KMS-11 (cell line): ENCODE measurements around the gene COPZ1.

Experiments used
- H2AFZ ChIP-seq: fragments of 200-600 bp; sonication (generic); 2 replicates; pipeline ENCODE4 v1.6.1; 2016; ENCODE audit warnings: antibody characterized with exemption, mixed run types, low read depth
- H3K27ac ChIP-seq: fragments of 200-600 bp; sonication (generic); 2 replicates; pipeline ENCODE4 v1.6.1; 2016; ENCODE audit warnings: mild to moderate bottlenecking, mixed run types
- H3K27me3 ChIP-seq: fragments of 200-600 bp; sonication (generic); 2 replicates; pipeline ENCODE4 v1.6.1; 2017; ENCODE audit warnings: mild to moderate bottlenecking, low read depth, mixed run types, moderate library complexity; ENCODE audit not compliant: insufficient read depth
- H3K36me3 ChIP-seq: fragments of 200-600 bp; sonication (generic); 2 replicates; pipeline ENCODE4 v1.6.1; 2017; ENCODE audit warnings: mild to moderate bottlenecking, mixed run types; ENCODE audit not compliant: insufficient read depth
- H3K4me1 ChIP-seq: fragments of 200-600 bp; sonication (generic); 2 replicates; pipeline ENCODE4 v1.6.1; 2016; ENCODE audit warnings: mild to moderate bottlenecking, low read depth, mixed run types; ENCODE audit not compliant: poor library complexity, severe bottlenecking
- H3K4me2 ChIP-seq: fragments of 200-600 bp; sonication (generic); 2 replicates; pipeline ENCODE4 v1.7.0; 2016; ENCODE audit warnings: mild to moderate bottlenecking, mixed run types
- H3K4me3 ChIP-seq: fragments of 200-600 bp; sonication (generic); IDR thresholded peaks from 2 replicates; pipeline ENCODE4 v1.6.1; 2017; ENCODE audit warnings: low read depth, low read length, mixed read lengths; ENCODE audit not compliant: insufficient read depth
- H3K79me2 ChIP-seq: fragments of 200-600 bp; sonication (generic); 2 replicates; pipeline ENCODE4 v1.6.1; 2016; ENCODE audit warnings: low read depth, mixed run types; ENCODE audit not compliant: insufficient read depth
- H3K9ac ChIP-seq: fragments of 200-600 bp; sonication (generic); 2 replicates; pipeline ENCODE4 v1.6.1; 2016; ENCODE audit warnings: mild to moderate bottlenecking, mixed run types
- H4K20me1 ChIP-seq: fragments of 200-600 bp; sonication (generic); 2 replicates; pipeline ENCODE4 v1.6.1; 2016; ENCODE audit warnings: mild to moderate bottlenecking, mixed run types; ENCODE audit not compliant: insufficient read depth
- CTCF ChIP-seq: fragments of 200-600 bp; sonication (generic); conservative IDR thresholded peaks from 2 replicates; pipeline ENCODE4 v1.6.1; 2017; ENCODE audit warnings: low read depth, mild to moderate bottlenecking, antibody characterized with exemption, low read length, moderate library complexity, mixed read lengths

Gene COPZ1

GRCh38 chr12:54300732-54301427 is 24.1 kb upstream of the COPZ1 start, which contains the start of gene NFE2:
NFE2 (minus strand) TSS chr12:54301015; CDS start chr12:54295248, 5,767 bp downstream.
- Histone ChIP-seq H4K20me1 (no peaks in the 10 kb centered on the region), H3K4me3 (no peak within 1 kb of the TSS), H3K4me1 (peaks cover 9% of the 10 kb centered on the region), H3K27me3 (peaks cover 40% of the 10 kb centered on the region), H3K4me2 (peak within 1 kb of the TSS; percentile 53), H3K9ac (no peak within 1 kb of the TSS), H3K79me2 (no peaks in the 10 kb centered on the region), H3K27ac (no peak within 1 kb of the TSS), H2AFZ (peak within 1 kb of the TSS; percentile 35), H3K36me3 (no peaks in the 10 kb centered on the region)
- TF ChIP-seq CTCF: no peak

- no peak for TF ChIP-seq CTCF
- no peak overlapping the region for H3K9ac ChIP-seq
- no peak overlapping the region; the same call in 1 of the 2 replicates for H3K4me2 ChIP-seq
- peaks cover 40% of the 10 kb centered on the region for H3K27me3 ChIP-seq
- no peaks in the 10 kb centered on the region for H4K20me1 ChIP-seq
- H3K79me2 ChIP-seq: no peaks in the 10 kb centered on the region
- no peak overlapping the region for H3K27ac ChIP-seq
- H3K36me3 ChIP-seq: no peaks in the 10 kb centered on the region
- peaks cover 9% of the 10 kb centered on the region for H3K4me1 ChIP-seq
- no peak overlapping the region; the same call in 1 of the 2 replicates for H2AFZ ChIP-seq
- no peak overlapping the region for H3K4me3 ChIP-seq
Observed at GRCh38 chr12:54301428-54302048, 23.4 kb upstream of the COPZ1 start.

- Histone ChIP-seq H3K4me1 (peaks cover 9% of the 10 kb centered on the region), H4K20me1 (no peaks in the 10 kb centered on the region), H3K9ac (no peak overlapping the region), H3K4me2 (no peak overlapping the region), H3K36me3 (no peaks in the 10 kb centered on the region), H3K79me2 (no peaks in the 10 kb centered on the region), H3K27me3 (peaks cover 40% of the 10 kb centered on the region), H3K4me3 (no peak overlapping the region), H2AFZ (no peak overlapping the region), H3K27ac (no peak overlapping the region)
- no peak for TF ChIP-seq CTCF
Observed at GRCh38 chr12:54303640-54304039, 21.3 kb upstream of the COPZ1 start.

GRCh38 chr12:54304187-54304810 is 20.6 kb upstream of the COPZ1 start:
- H3K27me3 ChIP-seq: peaks cover 36% of the 10 kb centered on the region
- H3K4me2 ChIP-seq: no peak overlapping the region
- no peak overlapping the region for H3K9ac ChIP-seq

More at GRCh38 chr12:54304187-54304810, 20.6 kb upstream of the COPZ1 start:
- Histone ChIP-seq H4K20me1 (no peaks in the 10 kb centered on the region), H3K4me1 (peaks cover 9% of the 10 kb centered on the region), H3K36me3 (no peaks in the 10 kb centered on the region), H3K27ac (no peak overlapping the region), H2AFZ (no peak overlapping the region), H3K4me3 (no peak overlapping the region), H3K79me2 (no peaks in the 10 kb centered on the region)
- no peak for TF ChIP-seq CTCF
